HG03432 (cell line): Measurements from ENCODE around the gene ATG16L2.
"Not testable (repeated sequence)": the region's sequence is repeated elsewhere in the genome, so short reads cannot be mapped to it uniquely, and the experiment has no call there.

Source experiments
- ATAC-seq: cut with Tn5 transposase; IDR thresholded peaks from one replicate; pipeline ENCODE4 v1.9.1; 2021; ENCODE audit warnings: mild to moderate bottlenecking, moderate library complexity; ENCODE audit not compliant: unreplicated experiment

Gene ATG16L2

GRCh38 chr11:72842126-72842525 lies 27.9 kb downstream of the ATG16L2 start:
- no peak for ATAC-seq

GRCh38 chr11:72842653-72843330 lies 28.6 kb downstream of the ATG16L2 start:
- ATAC-seq, result no peak

GRCh38 chr11:72844356-72844755 lies 30.1 kb downstream of the ATG16L2 start:
- ATAC-seq, result no peak

GRCh38 chr11:72848846-72849466 lies 34.7 kb downstream of the ATG16L2 start:
- ATAC-seq, result no peak

GRCh38 chr11:72850832-72851231 lies 36.6 kb downstream of the ATG16L2 start:
- no peak for ATAC-seq

- no peak for ATAC-seq
Observed at GRCh38 chr11:72851726-72852125, 37.5 kb downstream of the ATG16L2 start.

- ATAC-seq, result no peak
Observed at GRCh38 chr11:72856065-72856464, 41.9 kb downstream of the ATG16L2 start.

- ATAC-seq, result no peak
Observed at GRCh38 chr11:72856551-72857345, 42.5 kb downstream of the ATG16L2 start.

GRCh38 chr11:72858267-72858666 lies 44.1 kb downstream of the ATG16L2 start:
- ATAC-seq, result not testable (repeated sequence)

- no peak for ATAC-seq
Observed at GRCh38 chr11:72859126-72859525, 44.9 kb downstream of the ATG16L2 start.

- no peak for ATAC-seq
Observed at GRCh38 chr11:72860010-72860409, 45.8 kb downstream of the ATG16L2 start.

GRCh38 chr11:72860592-72860991 lies 46.4 kb downstream of the ATG16L2 start:
- ATAC-seq, result no peak

- no peak for ATAC-seq
Observed at GRCh38 chr11:72863091-72863490, 48.9 kb downstream of the ATG16L2 start.

- no peak for ATAC-seq
Observed at GRCh38 chr11:72863916-72864315, 49.7 kb downstream of the ATG16L2 start.

GRCh38 chr11:72864702-72865655 lies 50.8 kb downstream of the ATG16L2 start:
- ATAC-seq, result no peak

GRCh38 chr11:72867970-72868369 lies 53.8 kb downstream of the ATG16L2 start:
- ATAC-seq, result no peak

- ATAC-seq, result no peak
Observed at GRCh38 chr11:72869831-72870230, 55.6 kb downstream of the ATG16L2 start.

GRCh38 chr11:72871119-72871518 lies 56.9 kb downstream of the ATG16L2 start:
- ATAC-seq, result no peak

GRCh38 chr11:72872012-72872411 lies 57.8 kb downstream of the ATG16L2 start:
- ATAC-seq, result no peak

- no peak for ATAC-seq
Observed at GRCh38 chr11:72875736-72876135, 61.5 kb downstream of the ATG16L2 start.

- ATAC-seq, result no peak
Observed at GRCh38 chr11:72876147-72876546, 61.9 kb downstream of the ATG16L2 start.
